GM12873 (cell line): ENCODE measurements around the gene TMEM38A.

Source experiments
- CTCF ChIP-seq: IDR thresholded peaks from 2 replicates; pipeline ENCODE4 v1.5.1; 2012; ENCODE audit warnings: low read depth, mild to moderate bottlenecking, moderate library complexity, low read length, control low read depth; ENCODE audit not compliant: insufficient read depth; ENCODE audit errors: missing control alignments

Gene TMEM38A

GRCh38 chr19:16660763-16661479, at the start of gene TMEM38A:
Gene TMEM38A (plus strand): TSS chr19:16661139. CDS start chr19:16661218, 79 bp downstream.
- TF ChIP-seq CTCF, result no peak

GRCh38 chr19:16612636-16613035, 48.3 kb upstream of the TMEM38A start:
- no peak for TF ChIP-seq CTCF

- TF ChIP-seq CTCF, result no peak
Measured at GRCh38 chr19:16613841-16614240, 47.1 kb upstream of the TMEM38A start.

- TF ChIP-seq CTCF, result no peak
Measured at GRCh38 chr19:16614941-16615340, 46.0 kb upstream of the TMEM38A start.

GRCh38 chr19:16615808-16616207, 45.1 kb upstream of the TMEM38A start:
- no peak for TF ChIP-seq CTCF

- no peak for TF ChIP-seq CTCF
Measured at GRCh38 chr19:16618248-16618647, 42.7 kb upstream of the TMEM38A start.

GRCh38 chr19:16619457-16619856, 41.5 kb upstream of the TMEM38A start:
- no peak for TF ChIP-seq CTCF

- TF ChIP-seq CTCF, result no peak
Measured at GRCh38 chr19:16620018-16620417, 40.9 kb upstream of the TMEM38A start.
